Common myeloid progenitor, CD34-positive (primary cell): ENCODE data around the gene TBL1XR1.

ENCODE experiments used
- CTCF ChIA-PET: fragments of 350-600 bp; sonication (Branson Sonifier 250); formaldehyde crosslinking; loops from one replicate; lab custom pipeline; 2021; ENCODE audit warnings: antibody characterized with exemption; lab: Charles Lee
- POLR2A ChIA-PET: fragments of 350-600 bp; sonication (Branson Sonifier 250); formaldehyde crosslinking; loops from one replicate; lab custom pipeline; 2021; ENCODE audit warnings: antibody characterized with exemption; lab: Charles Lee
- DNase-seq, 3 donors: peaks; one replicate each; pipeline versions ENCODE4 v3.0.0 to v3.0.0-alpha.2; 2013
- H3K27ac ChIP-seq, 2 experiments: 1 replicate in 1 of 2; 2 replicates in 1 of 2; pipeline ENCODE4 v1.7.0; 2013; ENCODE audit warnings: inconsistent platforms in 2 of 2, low read length in 2 of 2, mild to moderate bottlenecking in 2 of 2, low read depth in 1 of 2, moderate library complexity in 1 of 2; ENCODE audit not compliant: severe bottlenecking in 2 of 2, insufficient read depth in 1 of 2, poor library complexity in 1 of 2
- H3K27me3 ChIP-seq, 5 experiments: replicated peaks in 2 of 5; 1 replicate in 3 of 5; 2 replicates in 2 of 5; pipeline versions ENCODE4 v1.6.1 to v1.7.0; 2013; ENCODE audit warnings: low read length in 4 of 5, mild to moderate bottlenecking in 2 of 5, moderate library complexity in 2 of 5, inconsistent platforms in 1 of 5; ENCODE audit not compliant: insufficient read depth in 5 of 5, control insufficient read depth in 4 of 5
- H3K36me3 ChIP-seq, 4 experiments: 1 replicate in 2 of 4; 2 replicates in 2 of 4; pipeline versions ENCODE4 v1.6.1 to v1.7.0; 2013; ENCODE audit warnings: low read length in 3 of 4, control low read depth in 1 of 4, mild to moderate bottlenecking in 1 of 4; ENCODE audit not compliant: control insufficient read depth in 4 of 4, insufficient read depth in 4 of 4
- H3K4me1 ChIP-seq, 4 experiments: 1 replicate in 3 of 4; 2 replicates in 1 of 4; pipeline versions ENCODE4 v1.6.1 to v1.7.1; 2013; ENCODE audit warnings: low read length in 3 of 4, mild to moderate bottlenecking in 3 of 4, control low read depth in 1 of 4, inconsistent platforms in 1 of 4, moderate library complexity in 1 of 4; ENCODE audit not compliant: control insufficient read depth in 4 of 4, insufficient read depth in 4 of 4; ENCODE audit errors: control extremely low read depth in 1 of 4
- H3K4me3 ChIP-seq, 7 experiments: 1 replicate in 4 of 7; 2 replicates in 3 of 7; pipeline versions ENCODE4 v1.5.1 to v1.7.0; 2013; ENCODE audit warnings: mild to moderate bottlenecking in 7 of 7, low read length in 6 of 7, moderate library complexity in 6 of 7, inconsistent platforms in 2 of 7, low read depth in 2 of 7, control low read depth in 1 of 7; ENCODE audit not compliant: insufficient read depth in 4 of 7, control insufficient read depth in 1 of 7; ENCODE audit errors: extremely low read depth in 1 of 7
- H3K9me3 ChIP-seq, 5 experiments: 1 replicate in 4 of 5; 2 replicates in 1 of 5; pipeline versions ENCODE4 v1.6.1 to v1.7.1; 2013; ENCODE audit warnings: low read length in 4 of 5, mild to moderate bottlenecking in 2 of 5, inconsistent platforms in 1 of 5, low read depth in 1 of 5, moderate library complexity in 1 of 5; ENCODE audit not compliant: control insufficient read depth in 4 of 5, insufficient read depth in 2 of 5; ENCODE audit errors: control extremely low read depth in 1 of 5
- WGBS: methylation state at CpG from one replicate; pipeline ENCODE4 v1.1.5; 2013; ENCODE audit not compliant: insufficient coverage; 5-methylcytosine and 5-hydroxymethylcytosine counted together

Gene TBL1XR1

GRCh38 chr3:177147790-177148189 is 49.5 kb downstream of the TBL1XR1 start:
- no CpG with 5 or more reads among the region's 1 CpG for WGBS
- POLR2A ChIA-PET = interaction anchor here (0.8 to 4.6 kb wide), 2 partner anchors 48 to 1963 kb away, joined by 3 to 26 read pairs; partner anchors contain the start of gene TBL1XR1
- DNase-seq = peak in 2 of 3 donors; percentile 77 to 88
- Histone ChIP-seq H3K9me3 (no peaks in the 10 kb centered on the region), H3K27me3 (no peaks in the 10 kb centered on the region), H3K36me3 (peaks cover 0 to 12% (median 2%) of the 10 kb centered on the region in 4 experiments), H3K27ac (peak overlapping the region; percentile 50 to 76), H3K4me1 (peaks cover 28 to 85% (median 58%) of the 10 kb centered on the region in 4 experiments), H3K4me3 (no peak overlapping the region)
- CTCF ChIA-PET = interaction anchor here (1.6 to 5.5 kb wide), 2 partner anchors 11 to 96 kb away, joined by 4 to 33 read pairs; no protein-coding TSS in a partner anchor

GRCh38 chr3:177146646-177147045 is 50.6 kb downstream of the TBL1XR1 start:
- DNase-seq = peak in 2 of 3 donors; percentile 47 to 57
- ChIA-PET POLR2A (interaction anchor here (4.6 kb wide), 1 partner anchor 49 kb away, joined by 26 read pairs; the partner anchor contains the start of gene TBL1XR1), CTCF (interaction anchor here (0.7 to 5.5 kb wide), 7 partner anchors 13 to 195 kb away, joined by 3 to 33 read pairs (median 4); no protein-coding TSS in a partner anchor)
- Histone ChIP-seq H3K4me3 (no peak overlapping the region), H3K4me1 (peaks cover 36 to 93% (median 67%) of the 10 kb centered on the region in 4 experiments), H3K27ac (peak overlapping the region; percentile 97 to 98), H3K36me3 (peaks cover 0 to 12% (median 2%) of the 10 kb centered on the region in 4 experiments), H3K9me3 (no peaks in the 10 kb centered on the region), H3K27me3 (no peaks in the 10 kb centered on the region)
- WGBS = 55% methylated on average over 4 of the region's 4 CpGs

- Histone ChIP-seq H3K4me3 (peak overlapping the region in 2 of 7 experiments; percentile 25 to 51), H3K27ac (peak overlapping the region; percentile 97 to 98), H3K4me1 (peaks cover 39 to 91% (median 62%) of the 10 kb centered on the region in 4 experiments), H3K27me3 (no peaks in the 10 kb centered on the region), H3K9me3 (no peaks in the 10 kb centered on the region), H3K36me3 (peaks cover 0 to 12% (median 2%) of the 10 kb centered on the region in 4 experiments)
- DNase-seq = peak in 2 of 3 donors; percentile 57 to 68
- ChIA-PET CTCF (interaction anchor here (0.9 to 5.5 kb wide), 7 partner anchors 9 to 195 kb away, joined by 3 to 33 read pairs (median 7); no protein-coding TSS in a partner anchor), POLR2A (interaction anchor here (0.9 to 4.6 kb wide), 4 partner anchors 12 to 213 kb away, joined by 4 to 26 read pairs (median 10); partner anchors contain the start of gene TBL1XR1)
- WGBS = 100% methylated on average over 2 of the region's 2 CpGs
Measured at GRCh38 chr3:177145954-177146353, 51.3 kb downstream of the TBL1XR1 start.

GRCh38 chr3:177145381-177145780 is 51.9 kb downstream of the TBL1XR1 start:
- POLR2A ChIA-PET = interaction anchor here (0.8 to 4.6 kb wide), 5 partner anchors 11 to 215 kb away, joined by 3 to 26 read pairs (median 8); partner anchors contain the start of gene TBL1XR1
- Histone ChIP-seq H3K36me3 (peaks cover 0 to 13% (median 2%) of the 10 kb centered on the region in 4 experiments), H3K27me3 (no peaks in the 10 kb centered on the region), H3K4me3 (peak overlapping the region in 4 of 7 experiments; percentile 2 to 51 (median 22)), H3K9me3 (no peaks in the 10 kb centered on the region), H3K27ac (peak overlapping the region; percentile 97 to 98), H3K4me1 (peaks cover 37 to 88% (median 60%) of the 10 kb centered on the region in 4 experiments)
- CTCF ChIA-PET = interaction anchor here (0.7 to 5.5 kb wide), 9 partner anchors 10 to 93 kb away, joined by 3 to 33 read pairs (median 4); no protein-coding TSS in a partner anchor
- WGBS = 100% methylated on average over 1 of the region's 1 CpG
- peak in 2 of 3 donors; percentile 65 to 66 for DNase-seq

- WGBS = no CpG with 5 or more reads among the region's 3 CpGs
- peak; percentile 82 to 97 (median 96) for DNase-seq
- no peaks in the 10 kb centered on the region for H3K27me3 ChIP-seq
- ChIA-PET CTCF (interaction anchor here (0.6 to 5.5 kb wide), 10 partner anchors 10 to 93 kb away, joined by 3 to 33 read pairs (median 4); no protein-coding TSS in a partner anchor), POLR2A (interaction anchor here (0.6 to 4.6 kb wide), 7 partner anchors 11 to 1888 kb away, joined by 3 to 26 read pairs (median 4); partner anchors contain the start of gene TBL1XR1)
- H3K4me3 ChIP-seq = peak overlapping the region in 4 of 7 experiments; percentile 5 to 51 (median 28)
- H3K9me3 ChIP-seq = no peaks in the 10 kb centered on the region
- peaks cover 0 to 15% (median 0%) of the 10 kb centered on the region in 4 experiments for H3K36me3 ChIP-seq
- H3K27ac ChIP-seq = peak overlapping the region; percentile 97 to 98
- H3K4me1 ChIP-seq = peaks cover 34 to 84% (median 59%) of the 10 kb centered on the region in 4 experiments
Measured at GRCh38 chr3:177144922-177145321, 52.4 kb downstream of the TBL1XR1 start.

GRCh38 chr3:177141899-177142646 is 55.2 kb downstream of the TBL1XR1 start:
- H3K9me3 ChIP-seq = no peaks in the 10 kb centered on the region
- POLR2A ChIA-PET = no interaction called here
- WGBS = 61% methylated on average over 3 of the region's 6 CpGs
- DNase-seq = peak in 2 of 3 donors; percentile 80 to 82
- H3K27ac ChIP-seq = peak overlapping the region; percentile 97 to 98
- H3K27me3 ChIP-seq = no peaks in the 10 kb centered on the region
- H3K4me3 ChIP-seq = peak overlapping the region in 1 of 7 experiments; percentile 42
- peaks cover 29 to 66% (median 52%) of the 10 kb centered on the region in 4 experiments for H3K4me1 ChIP-seq
- H3K36me3 ChIP-seq = peaks cover 0 to 14% (median 0%) of the 10 kb centered on the region in 4 experiments
- CTCF ChIA-PET = interaction anchor here (0.8 to 1.8 kb wide), 3 partner anchors 16 to 27 kb away, joined by 3 to 7 read pairs (median 5); no protein-coding TSS in a partner anchor
